ENCODE results near the gene AKNA.

The AKNA gene

GRCh38 chr9:114373960-114374730, 13.6 kb downstream of the AKNA start:
- no peak for DNase-seq

DNA sequence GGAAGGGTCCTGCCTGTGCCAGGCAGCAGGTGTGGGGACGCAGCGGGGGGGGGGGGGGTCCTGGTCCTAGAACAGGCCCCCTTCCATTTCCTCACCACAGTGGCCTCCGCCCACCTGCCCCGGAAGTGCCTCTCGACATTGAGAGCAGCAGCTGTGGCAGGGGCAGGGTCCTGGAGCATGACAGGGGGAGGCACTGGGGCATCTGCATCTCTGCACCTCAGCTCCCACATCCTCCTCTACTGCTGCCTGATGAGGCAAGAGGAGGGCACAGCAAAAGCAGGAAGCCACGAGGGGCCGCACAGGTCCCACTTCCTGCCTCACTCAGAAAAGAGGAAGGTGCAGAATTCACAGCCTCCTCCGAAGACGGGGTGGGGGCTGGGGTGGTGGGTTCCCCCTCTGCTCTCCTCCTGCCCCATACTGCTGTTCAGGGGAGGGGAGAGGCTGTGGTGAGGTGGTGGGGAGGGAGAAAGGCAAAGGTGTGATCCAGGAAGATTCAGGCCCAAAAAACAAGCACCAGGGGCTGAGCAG, 14.8 kb downstream of the AKNA start:
- no peak for DNase-seq

GRCh38 chr9:114371973-114372917, 15.5 kb downstream of the AKNA start:
- DNase-seq: no peak

- DNase-seq: no peak
Measured at GRCh38 chr9:114371343-114371944, 16.3 kb downstream of the AKNA start.

GRCh38 chr9:114370968-114371320, 16.8 kb downstream of the AKNA start:
- no peak for DNase-seq

DNA sequence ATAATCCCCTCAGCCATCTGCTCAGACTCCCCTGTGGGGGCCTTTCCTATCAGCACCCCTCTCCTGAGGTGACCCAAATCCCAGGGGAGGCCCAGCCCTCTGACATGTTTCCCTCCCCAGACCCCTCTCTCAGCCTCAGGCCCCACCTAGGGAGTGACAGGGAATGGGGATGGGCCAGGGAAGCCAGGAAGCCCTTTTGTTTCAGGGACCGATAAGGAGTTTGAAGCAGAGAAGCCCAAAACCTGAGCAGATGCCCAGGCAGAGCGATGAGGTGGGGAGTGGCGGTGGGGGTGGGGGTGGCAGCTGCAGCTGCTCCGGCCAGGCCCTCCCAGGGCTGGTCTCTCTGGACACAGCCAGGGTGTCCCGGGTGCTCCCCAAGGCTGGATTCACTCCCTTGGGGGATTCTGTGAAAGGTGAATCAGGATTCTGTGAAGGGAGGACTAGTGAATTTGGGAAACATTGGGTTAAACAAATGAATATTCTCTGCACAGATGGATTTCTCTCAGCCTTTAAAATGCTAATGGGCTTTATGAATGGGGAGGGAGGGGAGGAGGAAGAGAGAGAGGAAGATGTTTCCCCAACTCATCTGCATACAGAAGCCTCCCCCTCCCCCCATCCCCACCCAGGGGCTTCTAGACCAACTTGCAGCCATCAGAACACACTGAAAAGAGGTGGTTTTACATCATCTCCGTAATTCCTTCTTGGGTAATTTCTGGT, 17.4 kb downstream of the AKNA start:
- DNase-seq: no peak

- no peak for DNase-seq
Measured at GRCh38 chr9:114369216-114370130, 18.3 kb downstream of the AKNA start.

GRCh38 chr9:114367772-114368569, 19.8 kb downstream of the AKNA start:
- no peak for DNase-seq

- no peak for DNase-seq
Measured at GRCh38 chr9:114367366-114367765, 20.4 kb downstream of the AKNA start.

GRCh38 chr9:114366334-114367128, 21.3 kb downstream of the AKNA start:
- DNase-seq: no peak

GRCh38 chr9:114365194-114365593, 22.6 kb downstream of the AKNA start:
- no peak for DNase-seq

DNA sequence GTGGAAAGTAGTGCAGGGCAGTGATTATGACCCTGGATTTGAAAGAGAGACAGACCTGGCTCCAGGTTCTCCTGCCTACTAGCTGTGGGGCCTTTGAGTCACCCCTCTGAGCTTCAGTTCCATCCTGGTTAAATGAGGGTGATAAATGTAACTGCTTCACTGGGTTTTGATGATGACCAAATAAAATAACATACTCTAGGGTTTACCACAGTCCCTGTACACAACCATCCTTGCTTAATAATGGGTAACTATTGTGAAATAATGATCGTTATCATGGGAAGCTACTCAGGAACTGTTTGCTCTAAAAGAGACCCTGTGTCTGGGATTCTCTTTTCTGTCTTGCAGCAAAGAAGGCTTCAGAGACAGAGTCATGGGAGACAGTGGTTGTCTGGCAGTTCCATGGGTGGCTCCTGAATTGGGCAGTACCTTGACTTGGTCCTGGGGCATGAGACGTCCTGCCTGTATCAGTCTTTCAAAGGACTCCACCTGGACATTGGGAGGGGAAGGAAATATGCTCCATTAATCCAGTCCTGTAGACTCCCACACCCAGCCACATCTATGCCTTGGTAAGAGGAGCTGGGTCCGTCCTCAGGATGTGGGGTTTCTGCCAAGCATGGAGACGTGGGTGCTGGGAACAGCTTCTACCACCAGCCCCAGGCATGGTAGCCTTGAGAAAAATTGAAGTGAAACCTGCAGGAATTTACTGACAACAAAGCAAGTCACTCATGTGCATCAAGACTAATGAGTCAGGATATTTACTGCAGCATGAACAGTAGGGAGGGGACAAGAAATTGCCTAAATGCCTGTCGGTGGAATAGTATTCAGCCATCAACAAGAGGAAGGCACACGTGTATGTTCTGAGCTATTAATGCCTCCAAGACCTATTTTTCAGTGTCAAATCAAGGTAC, 23.4 kb downstream of the AKNA start:
- DNase-seq: no peak

DNA sequence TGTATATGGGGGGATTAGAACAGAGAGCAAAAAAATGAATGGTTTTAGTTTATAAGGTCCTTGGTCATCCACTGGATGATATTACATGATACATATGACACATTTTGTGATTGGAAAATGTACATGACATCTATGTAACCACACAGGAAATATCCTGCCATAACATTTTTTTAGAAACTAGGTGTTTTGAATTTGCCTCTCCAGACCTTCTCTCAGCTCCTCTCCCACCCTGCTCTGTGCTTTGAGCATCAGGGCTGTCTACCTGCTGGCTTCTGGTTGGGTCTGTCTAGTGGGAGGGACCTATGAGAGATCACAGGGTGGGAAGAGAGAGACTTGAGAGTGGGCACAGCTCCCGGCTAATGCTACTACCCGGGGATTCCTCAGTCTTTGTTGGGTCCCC, 24.4 kb downstream of the AKNA start:
- no peak for DNase-seq

- DNase-seq: no peak
Measured at GRCh38 chr9:114362394-114362793, 25.4 kb downstream of the AKNA start.

GRCh38 chr9:114361542-114361941, 26.2 kb downstream of the AKNA start:
- no peak for DNase-seq

DNA sequence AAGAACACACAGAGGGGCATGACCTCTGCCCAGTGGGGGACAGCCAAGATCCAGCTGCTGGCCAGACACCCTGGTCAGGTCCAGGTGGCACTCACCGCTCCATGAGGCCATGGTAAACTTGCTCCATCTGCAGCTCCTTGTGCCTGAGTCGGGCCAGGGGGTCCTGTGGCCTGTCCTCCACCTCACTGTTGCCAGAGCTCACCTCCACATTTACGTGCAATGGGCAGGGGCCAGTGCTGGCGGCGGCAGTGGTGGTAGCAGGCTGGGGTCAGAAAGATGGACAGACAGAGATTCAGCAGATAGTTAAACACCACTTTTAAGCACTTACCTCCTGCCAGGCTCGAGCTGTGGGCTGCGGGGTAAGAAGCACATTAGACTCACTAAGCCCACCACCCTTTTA, 28.0 kb downstream of the AKNA start:
- DNase-seq: no peak

DNA sequence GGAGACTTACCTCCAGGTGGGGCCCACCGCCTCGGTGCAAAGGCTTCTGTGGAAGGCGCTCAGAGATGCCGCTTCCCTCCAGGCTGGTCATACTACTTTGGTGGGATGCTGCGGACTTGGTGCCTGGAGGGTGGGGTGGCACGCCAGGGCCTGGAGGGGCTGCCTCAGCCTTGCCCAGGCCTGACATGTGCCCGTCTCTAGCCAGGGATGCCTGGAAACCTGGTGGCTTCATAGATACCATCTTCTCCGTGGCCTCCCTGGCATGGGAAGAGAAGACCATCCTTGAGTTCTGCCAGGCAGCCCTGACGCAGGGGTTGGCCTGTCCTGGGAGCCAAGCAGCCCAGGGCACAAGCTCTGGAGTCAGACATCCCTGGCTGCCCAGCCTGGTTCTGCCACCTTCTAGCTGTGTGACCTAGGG, 29.9 kb downstream of the AKNA start:
- DNase-seq: no peak

DNA sequence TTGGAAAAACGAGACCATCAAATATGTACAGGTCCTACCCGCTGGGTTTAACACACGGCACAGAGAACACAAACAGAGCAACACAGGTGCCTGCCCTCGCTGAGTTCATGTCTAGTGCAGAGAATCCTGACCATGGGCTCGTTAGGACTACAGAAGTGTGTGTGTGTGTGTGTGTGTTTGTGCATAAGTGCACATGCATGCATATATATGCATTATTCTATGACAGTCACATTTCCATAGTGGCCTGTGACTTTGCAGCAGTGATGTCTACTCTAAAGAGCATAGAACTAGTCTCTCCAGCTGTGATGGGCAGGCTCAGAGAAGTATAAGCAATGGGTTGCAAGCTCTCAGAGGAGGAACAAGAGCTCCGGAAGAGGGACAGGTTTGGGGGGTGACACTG, 30.4 kb downstream of the AKNA start:
- DNase-seq: no peak

- no peak for DNase-seq
Measured at GRCh38 chr9:114356792-114357191, 31.0 kb downstream of the AKNA start.
